ENCODE data around the gene VAV3. TPM values are rescaled to one million over a fixed set of nuclear protein-coding genes. Genes with fewer than 3 reads are reported as not detected.
A peak's percentile ranks its signal among the peaks of the same experiment; 100 is the strongest.

Gene VAV3
- total and polyA plus RNA-seq, 11 donors: 0.57 to 8.3 (median 1.9) TPM

GRCh38 chr1:107529511-107530149, 435.4 kb downstream of the VAV3 start:
- H3K27me3 ChIP-seq: no peaks in the 10 kb centered on the region
- no peak overlapping the region for H3K4me3 ChIP-seq
- H3K27ac ChIP-seq: no peak overlapping the region
- 18 to 24% (median 19%) methylated on average over 6 of the region's 6 CpGs for WGBS, 4 donors
- TF ChIP-seq, protein P1, sequence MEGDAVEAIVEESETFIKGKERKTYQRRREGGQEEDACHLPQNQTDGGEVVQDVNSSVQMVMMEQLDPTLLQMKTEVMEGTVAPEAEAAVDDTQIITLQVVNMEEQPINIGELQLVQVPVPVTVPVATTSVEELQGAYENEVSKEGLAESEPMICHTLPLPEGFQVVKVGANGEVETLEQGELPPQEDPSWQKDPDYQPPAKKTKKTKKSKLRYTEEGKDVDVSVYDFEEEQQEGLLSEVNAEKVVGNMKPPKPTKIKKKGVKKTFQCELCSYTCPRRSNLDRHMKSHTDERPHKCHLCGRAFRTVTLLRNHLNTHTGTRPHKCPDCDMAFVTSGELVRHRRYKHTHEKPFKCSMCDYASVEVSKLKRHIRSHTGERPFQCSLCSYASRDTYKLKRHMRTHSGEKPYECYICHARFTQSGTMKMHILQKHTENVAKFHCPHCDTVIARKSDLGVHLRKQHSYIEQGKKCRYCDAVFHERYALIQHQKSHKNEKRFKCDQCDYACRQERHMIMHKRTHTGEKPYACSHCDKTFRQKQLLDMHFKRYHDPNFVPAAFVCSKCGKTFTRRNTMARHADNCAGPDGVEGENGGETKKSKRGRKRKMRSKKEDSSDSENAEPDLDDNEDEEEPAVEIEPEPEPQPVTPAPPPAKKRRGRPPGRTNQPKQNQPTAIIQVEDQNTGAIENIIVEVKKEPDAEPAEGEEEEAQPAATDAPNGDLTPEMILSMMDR (IDR thresholded peaks at IDR 0.05): peak; percentile 21 to 66 (median 51)
- no peak for TF ChIP-seq POLR2A (IDR thresholded peaks at IDR 0.05)
- peaks cover 0 to under 1% (median 0%) of the 10 kb centered on the region in 12 donors for H3K4me1 ChIP-seq
- ATAC-seq (peak in 1 of 4 donors; percentile 49), DNase-seq (no peak)
- intact Hi-C loops (cut with DNase I): loop anchor here in 2 of 10 donors (5.0 to 10.0 kb wide), 2 partner anchors 252 to 255 kb away; no protein-coding TSS in a partner anchor
- H3K36me3 ChIP-seq: no peaks in the 10 kb centered on the region
- H3K9me3 ChIP-seq: no peaks in the 10 kb centered on the region

GRCh38 chr1:107526524-107527198, 438.3 kb downstream of the VAV3 start:
- Histone ChIP-seq H3K27me3 (no peaks in the 10 kb centered on the region), H3K9me3 (no peaks in the 10 kb centered on the region), H3K27ac (no peak overlapping the region), H3K4me3 (no peak overlapping the region), H3K4me1 (no peaks in the 10 kb centered on the region), H3K36me3 (no peaks in the 10 kb centered on the region)
- no peak for DNase-seq
- intact Hi-C loops (cut with DNase I): loop anchor here in 2 of 10 donors (5.0 to 10.0 kb wide), 2 partner anchors 249 to 252 kb away; no protein-coding TSS in a partner anchor
- no peak for ATAC-seq
- TF ChIP-seq, protein P1 (IDR thresholded peaks at IDR 0.05): no peak
- TF ChIP-seq POLR2A (IDR thresholded peaks at IDR 0.05): no peak
- 34 to 38% (median 36%) methylated on average over 2 of the region's 2 CpGs for WGBS, 4 donors

GRCh38 chr1:107525961-107526360, 439.0 kb downstream of the VAV3 start:
- Histone ChIP-seq H3K27me3 (no peaks in the 10 kb centered on the region), H3K36me3 (no peaks in the 10 kb centered on the region), H3K27ac (no peak overlapping the region), H3K4me1 (no peaks in the 10 kb centered on the region), H3K9me3 (no peaks in the 10 kb centered on the region), H3K4me3 (no peak overlapping the region)
- DNase-seq (no peak), ATAC-seq (no peak)
- no peak for TF ChIP-seq POLR2A (IDR thresholded peaks at IDR 0.05)
- TF ChIP-seq, protein P1 (IDR thresholded peaks at IDR 0.05): no peak
- 86 to 94% (median 90%) methylated on average over 2 of the region's 2 CpGs for WGBS, 4 donors
- intact Hi-C loops (cut with DNase I): loop anchor here in 2 of 10 donors (5.0 to 10.0 kb wide), 2 partner anchors 249 to 251 kb away; no protein-coding TSS in a partner anchor

GRCh38 chr1:107525145-107525544, 439.8 kb downstream of the VAV3 start:
- intact Hi-C loops (cut with DNase I): loop anchor here in 2 of 10 donors (5.0 to 10.0 kb wide), 2 partner anchors 248 to 250 kb away; no protein-coding TSS in a partner anchor
- Histone ChIP-seq H3K27me3 (no peaks in the 10 kb centered on the region), H3K4me1 (no peaks in the 10 kb centered on the region), H3K4me3 (no peak overlapping the region), H3K9me3 (no peaks in the 10 kb centered on the region), H3K36me3 (no peaks in the 10 kb centered on the region), H3K27ac (no peak overlapping the region)
- TF ChIP-seq, protein P1 (IDR thresholded peaks at IDR 0.05): no peak
- TF ChIP-seq POLR2A (IDR thresholded peaks at IDR 0.05): no peak
- DNase-seq (no peak), ATAC-seq (no peak)
- 95 to 100% (median 97%) methylated on average over 1 of the region's 1 CpG for WGBS, 4 donors

All from heart left ventricle (tissue), 16 donors.